ENCODE measurements around the gene RALGAPA2. TPM values are rescaled to one million over a fixed set of nuclear protein-coding genes. Genes with fewer than 3 reads are reported as not detected.

The RALGAPA2 gene
- total RNA-seq, 1 donor from 2014 or later: 22.5 TPM

GRCh38 chr20:20524756-20525155 lies 187.7 kb downstream of the RALGAPA2 start:
- DNase-seq (ENCODE audit: low spot score): no peak
- intact Hi-C loops (cut with DNase I): no loop called here

GRCh38 chr20:20521736-20522135 lies 190.7 kb downstream of the RALGAPA2 start:
- DNase-seq (ENCODE audit: low spot score): no peak
- intact Hi-C loops (cut with DNase I): no loop called here

- intact Hi-C loops (cut with DNase I): no loop called here
- no peak for DNase-seq (ENCODE audit: low spot score)
Measured at GRCh38 chr20:20520776-20521175, 191.7 kb downstream of the RALGAPA2 start.

- intact Hi-C loops (cut with DNase I): no loop called here
- no peak for DNase-seq (ENCODE audit: low spot score)
Measured at GRCh38 chr20:20519269-20519668, 193.2 kb downstream of the RALGAPA2 start.

GRCh38 chr20:20518263-20518662 lies 194.2 kb downstream of the RALGAPA2 start:
- intact Hi-C loops (cut with DNase I): no loop called here
- no peak for DNase-seq (ENCODE audit: low spot score)

GRCh38 chr20:20517296-20517695 lies 195.1 kb downstream of the RALGAPA2 start:
- DNase-seq (ENCODE audit: low spot score): no peak
- intact Hi-C loops (cut with DNase I): no loop called here

- intact Hi-C loops (cut with DNase I): no loop called here
- no peak for DNase-seq (ENCODE audit: low spot score)
Measured at GRCh38 chr20:20513720-20514119, 198.7 kb downstream of the RALGAPA2 start.

GRCh38 chr20:20505554-20505953 lies 206.9 kb downstream of the RALGAPA2 start:
- intact Hi-C loops (cut with DNase I): no loop called here

GRCh38 chr20:20503777-20504530 lies 208.5 kb downstream of the RALGAPA2 start:
- intact Hi-C loops (cut with DNase I): no loop called here
- DNase-seq (ENCODE audit: low spot score): no peak

More at GRCh38 chr20:20505554-20505953, 206.9 kb downstream of the RALGAPA2 start:
- no peak for DNase-seq (ENCODE audit: low spot score)

GRCh38 chr20:20501128-20501527 lies 211.3 kb downstream of the RALGAPA2 start:
- no peak for DNase-seq (ENCODE audit: low spot score)
- intact Hi-C loops (cut with DNase I): no loop called here

GRCh38 chr20:20500312-20500711 lies 212.1 kb downstream of the RALGAPA2 start:
- DNase-seq (ENCODE audit: low spot score): no peak
- intact Hi-C loops (cut with DNase I): no loop called here

GRCh38 chr20:20499439-20499838 lies 213.0 kb downstream of the RALGAPA2 start:
- intact Hi-C loops (cut with DNase I): no loop called here
- DNase-seq (ENCODE audit: low spot score): no peak

GRCh38 chr20:20498076-20498861 lies 214.2 kb downstream of the RALGAPA2 start:
- intact Hi-C loops (cut with DNase I): no loop called here
- DNase-seq (ENCODE audit: low spot score): no peak

GRCh38 chr20:20497242-20497978 lies 215.0 kb downstream of the RALGAPA2 start:
- DNase-seq (ENCODE audit: low spot score): no peak
- intact Hi-C loops (cut with DNase I): no loop called here

- intact Hi-C loops (cut with DNase I): no loop called here
- no peak for DNase-seq (ENCODE audit: low spot score)
Measured at GRCh38 chr20:20495729-20496503, 216.5 kb downstream of the RALGAPA2 start.

GRCh38 chr20:20493701-20494100 lies 218.7 kb downstream of the RALGAPA2 start:
- intact Hi-C loops (cut with DNase I): no loop called here
- DNase-seq (ENCODE audit: low spot score): no peak

- DNase-seq (ENCODE audit: low spot score): no peak
Measured at GRCh38 chr20:20492521-20493332, 219.7 kb downstream of the RALGAPA2 start.

GRCh38 chr20:20491784-20492264 lies 220.6 kb downstream of the RALGAPA2 start:
- DNase-seq (ENCODE audit: low spot score): no peak
- intact Hi-C loops (cut with DNase I): no loop called here

More at GRCh38 chr20:20492521-20493332, 219.7 kb downstream of the RALGAPA2 start:
- intact Hi-C loops (cut with DNase I): no loop called here

All from cardiac septum (tissue), 1 donor.